ENCODE results near the gene OLIG1.

The OLIG1 gene

DNA sequence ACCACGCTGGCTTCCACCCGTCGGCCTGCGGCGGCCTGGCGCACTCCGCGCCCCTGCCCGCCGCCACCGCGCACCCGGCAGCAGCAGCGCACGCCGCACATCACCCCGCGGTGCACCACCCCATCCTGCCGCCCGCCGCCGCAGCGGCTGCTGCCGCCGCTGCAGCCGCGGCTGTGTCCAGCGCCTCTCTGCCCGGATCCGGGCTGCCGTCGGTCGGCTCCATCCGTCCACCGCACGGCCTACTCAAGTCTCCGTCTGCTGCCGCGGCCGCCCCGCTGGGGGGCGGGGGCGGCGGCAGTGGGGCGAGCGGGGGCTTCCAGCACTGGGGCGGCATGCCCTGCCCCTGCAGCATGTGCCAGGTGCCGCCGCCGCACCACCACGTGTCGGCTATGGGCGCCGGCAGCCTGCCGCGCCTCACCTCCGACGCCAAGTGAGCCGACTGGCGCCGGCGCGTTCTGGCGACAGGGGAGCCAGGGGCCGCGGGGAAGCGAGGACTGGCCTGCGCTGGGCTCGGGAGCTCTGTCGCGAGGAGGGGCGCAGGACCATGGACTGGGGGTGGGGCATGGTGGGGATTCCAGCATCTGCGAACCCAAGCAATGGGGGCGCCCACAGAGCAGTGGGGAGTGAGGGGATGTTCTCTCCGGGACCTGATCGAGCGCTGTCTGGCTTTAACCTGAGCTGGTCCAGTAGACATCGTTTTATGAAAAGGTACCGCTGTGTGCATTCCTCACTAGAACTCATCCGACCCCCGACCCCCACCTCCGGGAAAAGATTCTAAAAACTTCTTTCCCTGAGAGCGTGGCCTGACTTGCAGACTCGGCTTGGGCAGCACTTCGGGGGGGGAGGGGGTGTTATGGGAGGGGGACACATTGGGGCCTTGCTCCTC lies 42.3 kb upstream of the OLIG1 start:
- H3K27ac ChIP-seq, result no peak overlapping the region
- no peak for TF ChIP-seq CTCF (IDR thresholded peaks at IDR 0.05)
- TF ChIP-seq ZFX (IDR thresholded peaks at IDR 0.05; ENCODE audit: borderline replicate concordance), result no peak

DNA sequence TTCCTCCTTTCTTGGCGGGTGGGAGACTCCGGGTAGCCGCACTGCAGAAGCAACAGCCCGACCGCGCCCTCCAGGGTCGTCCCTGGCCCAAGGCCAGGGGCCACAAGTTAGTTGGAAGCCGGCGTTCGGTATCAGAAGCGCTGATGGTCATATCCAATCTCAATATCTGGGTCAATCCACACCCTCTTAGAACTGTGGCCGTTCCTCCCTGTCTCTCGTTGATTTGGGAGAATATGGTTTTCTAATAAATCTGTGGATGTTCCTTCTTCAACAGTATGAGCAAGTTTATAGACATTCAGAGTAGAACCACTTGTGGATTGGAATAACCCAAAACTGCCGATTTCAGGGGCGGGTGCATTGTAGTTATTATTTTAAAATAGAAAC lies 41.7 kb upstream of the OLIG1 start:
- TF ChIP-seq ZFX (IDR thresholded peaks at IDR 0.05; ENCODE audit: borderline replicate concordance), result no peak
- TF ChIP-seq CTCF (IDR thresholded peaks at IDR 0.05), result no peak
- no peak overlapping the region for H3K27ac ChIP-seq

DNA sequence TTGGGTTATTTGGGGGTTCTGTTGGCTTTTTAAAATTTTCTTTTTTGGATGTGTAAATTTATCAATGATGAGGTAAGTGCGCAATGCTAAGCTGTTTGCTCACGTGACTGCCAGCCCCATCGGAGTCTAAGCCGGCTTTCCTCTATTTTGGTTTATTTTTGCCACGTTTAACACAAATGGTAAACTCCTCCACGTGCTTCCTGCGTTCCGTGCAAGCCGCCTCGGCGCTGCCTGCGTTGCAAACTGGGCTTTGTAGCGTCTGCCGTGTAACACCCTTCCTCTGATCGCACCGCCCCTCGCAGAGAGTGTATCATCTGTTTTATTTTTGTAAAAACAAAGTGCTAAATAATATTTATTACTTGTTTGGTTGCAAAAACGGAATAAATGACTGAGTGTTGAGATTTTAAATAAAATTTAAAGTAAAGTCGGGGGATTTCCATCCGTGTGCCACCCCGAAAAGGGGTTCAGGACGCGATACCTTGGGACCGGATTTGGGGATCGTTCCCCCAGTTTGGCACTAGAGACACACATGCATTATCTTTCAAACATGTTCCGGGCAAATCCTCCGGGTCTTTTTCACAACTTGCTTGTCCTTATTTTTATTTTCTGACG lies 41.1 kb upstream of the OLIG1 start:
- no peak overlapping the region for H3K27ac ChIP-seq
- no peak for TF ChIP-seq CTCF (IDR thresholded peaks at IDR 0.05)
- no peak for TF ChIP-seq ZFX (IDR thresholded peaks at IDR 0.05; ENCODE audit: borderline replicate concordance)

DNA sequence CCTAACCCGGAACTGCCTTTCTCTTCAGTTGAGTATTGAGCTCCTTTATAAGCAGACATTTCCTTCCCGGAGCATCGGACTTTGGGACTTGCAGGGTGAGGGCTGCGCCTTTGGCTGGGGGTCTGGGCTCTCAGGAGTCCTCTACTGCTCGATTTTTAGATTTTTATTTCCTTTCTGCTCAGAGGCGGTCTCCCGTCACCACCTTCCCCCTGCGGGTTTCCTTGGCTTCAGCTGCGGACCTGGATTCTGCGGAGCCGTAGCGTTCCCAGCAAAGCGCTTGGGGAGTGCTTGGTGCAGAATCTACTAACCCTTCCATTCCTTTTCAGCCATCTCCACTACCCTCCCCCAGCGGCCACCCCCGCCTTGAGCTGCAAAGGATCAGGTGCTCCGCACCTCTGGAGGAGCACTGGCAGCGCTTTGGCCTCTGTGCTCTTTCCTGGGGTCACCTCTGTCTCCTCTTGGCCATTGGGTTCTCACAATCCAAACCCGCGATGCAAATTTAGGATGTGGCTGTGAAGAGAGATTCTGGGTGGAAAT lies 40.5 kb upstream of the OLIG1 start:
- H3K27ac ChIP-seq, result no peak overlapping the region
- TF ChIP-seq ZFX (IDR thresholded peaks at IDR 0.05; ENCODE audit: borderline replicate concordance) (no peak), CTCF (IDR thresholded peaks at IDR 0.05) (no peak)

DNA sequence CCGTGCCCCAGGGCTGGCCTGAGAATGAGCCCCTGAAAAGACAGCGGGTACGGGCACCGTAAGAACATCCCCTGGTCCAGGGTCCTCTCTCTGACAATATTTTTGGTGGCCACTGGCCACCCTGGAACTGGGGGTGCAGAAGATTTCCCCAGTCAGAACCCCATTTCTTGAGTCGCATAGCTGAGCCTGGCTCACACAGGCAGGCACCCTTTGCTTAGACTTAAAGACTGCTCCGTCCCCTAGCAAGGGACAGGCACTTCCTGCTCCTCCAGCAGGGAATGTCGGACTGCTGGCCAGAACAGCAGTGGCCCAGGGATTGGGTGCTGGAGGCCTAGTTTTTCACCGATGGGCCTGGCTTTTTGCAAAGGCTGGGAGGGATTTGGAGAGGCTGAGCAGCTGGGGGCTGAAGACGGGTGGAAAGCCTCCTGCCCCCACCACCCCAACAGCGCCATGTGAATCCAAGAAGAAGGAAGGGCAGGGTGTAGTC lies 39.9 kb upstream of the OLIG1 start:
- no peak for TF ChIP-seq ZFX (IDR thresholded peaks at IDR 0.05; ENCODE audit: borderline replicate concordance)
- TF ChIP-seq CTCF (IDR thresholded peaks at IDR 0.05), result no peak
- no peak overlapping the region for H3K27ac ChIP-seq

- H3K27ac ChIP-seq, result no peak overlapping the region
- no peak for TF ChIP-seq ZFX (IDR thresholded peaks at IDR 0.05; ENCODE audit: borderline replicate concordance)
- no peak for TF ChIP-seq CTCF (IDR thresholded peaks at IDR 0.05)
These were observed 39.3 kb upstream of the OLIG1 start for GRCh38 chr21:33030633-33031032.

Measured in 22Rv1 (cell line).